T-helper 1 cell treated with Interleukin-12 subunit alpha and Interleukin-12 subunit beta and Interleukin-4 antibody, amounts not matched to agents 30 ng/mL and 1 ng/mL, for 36 hours (primary cell): ENCODE measurements around the gene PLEKHD1. TPM values are rescaled to one million over a fixed set of nuclear protein-coding genes. Genes with fewer than 3 reads are reported as not detected.

ENCODE experiments used
- intact Hi-C: fragments of 100-400 bp; cut with micrococcal nuclease; formaldehyde crosslinking; loops from one replicate; pipeline ENCODE4 v1.15.1; 2024
- total RNA-seq: library from RNA; stranded (reverse); gene quantifications from 2 replicates; pipeline ENCODE4 v1.2.3, GENCODE V29; 2022

Gene PLEKHD1
- total RNA-seq, 1 donor from 2014 or later: 0.12 TPM

DNA sequence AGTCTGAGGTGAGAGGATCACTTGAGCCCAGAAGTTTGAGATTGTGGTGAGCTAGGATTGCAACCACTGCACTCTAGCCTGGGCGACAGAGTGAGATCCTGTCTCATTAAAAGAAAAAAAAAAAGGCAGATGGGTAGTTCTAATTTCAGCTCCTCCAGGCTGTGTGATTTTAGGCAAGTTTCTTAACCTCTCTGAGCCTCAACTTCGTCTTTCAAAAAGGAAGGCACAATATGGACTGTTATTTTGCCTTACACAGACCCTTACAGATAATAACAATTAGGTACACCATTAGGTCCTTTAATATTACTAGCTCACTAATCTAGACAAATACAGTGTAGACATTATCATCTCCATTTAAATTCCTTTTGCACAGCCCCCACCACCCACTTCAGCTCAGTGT, 94.9 kb downstream of the PLEKHD1 start:
- intact Hi-C loops: no loop called here

DNA sequence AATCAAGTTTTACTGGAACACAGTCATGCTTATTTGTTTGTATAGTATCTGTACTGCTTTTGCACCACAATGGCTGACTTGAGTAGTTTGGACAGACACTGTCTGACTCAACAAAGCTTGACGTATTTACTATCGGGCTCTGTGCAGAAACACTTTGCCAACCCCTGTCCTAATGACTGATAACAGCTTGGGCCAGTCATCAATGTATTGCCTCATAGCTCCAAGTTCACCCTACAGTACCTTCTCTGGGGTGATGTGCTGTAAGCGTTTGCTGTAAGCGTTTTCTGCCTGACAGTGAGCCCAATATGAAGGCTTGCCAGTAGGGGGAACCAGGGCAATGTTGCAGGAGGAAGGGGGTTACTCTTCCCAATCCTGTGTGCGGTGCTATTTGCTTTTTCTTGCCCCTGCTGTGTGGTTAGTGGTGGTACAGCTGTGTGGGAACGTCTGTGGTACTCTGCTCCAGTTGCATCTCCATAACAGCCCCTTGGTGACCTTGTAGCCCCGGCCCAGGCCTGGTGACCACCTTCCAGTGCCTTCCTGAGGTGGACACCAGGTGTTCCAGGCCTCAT, 95.6 kb downstream of the PLEKHD1 start:
- intact Hi-C loops: no loop called here

Other genes with a start within 250 kb of the PLEKHD1 start
- 0.02 TPM in 1 of 2 replicates, not detected in the other for gene GALNT16, start 224.6 kb upstream of the PLEKHD1 start, total RNA-seq
- gene ERH, start 86.4 kb upstream of the PLEKHD1 start, total RNA-seq: 309 and 324 TPM in 2 replicates
- 54.1 TPM in 2 replicates for gene SLC39A9, start 86.0 kb upstream of the PLEKHD1 start, total RNA-seq
- 0.05 TPM in 1 of 2 replicates, not detected in the other for gene CCDC177, start 90.1 kb downstream of the PLEKHD1 start, total RNA-seq
- 99.2 and 106 TPM in 2 replicates for gene SUSD6, start 126.9 kb downstream of the PLEKHD1 start, total RNA-seq